ENCODE data around the gene SLC25A12.
"Not testable (repeated sequence)": the region's sequence is repeated elsewhere in the genome, so short reads cannot be mapped to it uniquely, and the experiment has no call there.

Gene SLC25A12

DNA sequence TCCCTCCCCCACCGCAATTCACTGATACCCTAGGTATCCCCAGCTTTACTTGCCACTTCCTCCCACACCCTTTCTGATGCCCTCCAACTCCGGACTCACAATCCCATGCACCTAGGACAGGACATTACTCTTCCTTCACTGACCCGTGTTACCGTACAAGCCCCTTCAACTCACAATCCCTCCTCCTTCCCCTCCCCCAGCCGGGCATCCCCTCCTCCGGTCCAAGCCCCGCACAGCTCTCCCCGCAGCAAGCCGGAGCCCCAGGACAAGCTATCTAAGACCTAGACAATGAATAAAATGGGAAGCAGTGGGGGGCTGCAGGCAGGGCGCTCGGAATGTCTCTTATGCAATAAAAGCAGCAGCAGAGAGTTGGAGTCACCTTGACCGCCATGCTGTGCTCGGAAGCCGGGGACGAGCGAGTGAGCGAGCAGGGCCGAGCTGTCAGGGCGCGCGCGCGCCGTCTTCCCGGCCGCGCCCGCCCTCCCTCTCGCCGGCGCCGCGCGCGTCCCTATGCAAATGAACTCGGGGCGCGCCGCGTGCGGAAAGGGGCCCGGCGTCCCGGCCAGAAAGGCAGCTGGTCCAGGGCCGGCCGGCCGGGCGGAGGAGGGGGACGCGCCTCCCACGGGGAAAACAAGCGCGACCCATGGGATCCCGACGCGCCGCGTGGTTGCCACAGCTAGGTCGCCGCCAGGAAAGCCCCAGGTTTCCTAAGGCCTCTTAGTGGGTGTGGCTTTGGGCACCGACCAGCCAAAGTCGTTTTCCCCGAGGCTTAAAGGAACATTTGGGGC is at the start of gene SLC25A12:
SLC25A12 (minus strand) TSS at position 421 of the 788 bp plus-strand sequence; CDS start at position 391, 30 bp downstream.
- peak; percentile 39 to 48 for DNase-seq (ENCODE audit: low read depth in 2 of 2)

GRCh38 chr2:171941316-171941699 is 47.3 kb upstream of the SLC25A12 start:
- DNase-seq (ENCODE audit: low read depth in 2 of 2): no peak

DNA sequence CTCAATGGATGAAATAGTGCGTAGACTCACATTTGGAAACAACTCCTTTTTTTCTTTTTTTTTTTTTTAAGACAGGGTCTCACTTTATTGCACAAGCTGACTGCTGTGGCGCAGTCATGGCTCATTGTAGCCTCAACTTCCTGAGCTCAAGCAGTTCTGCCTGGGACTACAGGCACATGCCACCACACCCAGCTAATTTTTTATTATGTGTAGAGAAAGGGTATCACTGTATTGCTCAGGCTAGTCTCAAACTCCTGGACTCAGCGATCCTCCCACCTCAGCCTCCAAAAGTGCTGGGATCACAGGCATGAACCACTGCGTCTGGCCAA is 45.7 kb upstream of the SLC25A12 start:
- DNase-seq (ENCODE audit: low read depth in 2 of 2): no peak

GRCh38 chr2:171939058-171939742 is 45.2 kb upstream of the SLC25A12 start:
- no peak for DNase-seq (ENCODE audit: low read depth in 2 of 2)

GRCh38 chr2:171930385-171930784 is 36.3 kb upstream of the SLC25A12 start:
- no peak for DNase-seq (ENCODE audit: low read depth in 2 of 2)

- no peak for DNase-seq (ENCODE audit: low read depth in 2 of 2)
Observed at GRCh38 chr2:171924170-171924942, 30.3 kb upstream of the SLC25A12 start.

- no peak for DNase-seq (ENCODE audit: low read depth in 2 of 2)
Observed at GRCh38 chr2:171923206-171923605, 29.2 kb upstream of the SLC25A12 start.

DNA sequence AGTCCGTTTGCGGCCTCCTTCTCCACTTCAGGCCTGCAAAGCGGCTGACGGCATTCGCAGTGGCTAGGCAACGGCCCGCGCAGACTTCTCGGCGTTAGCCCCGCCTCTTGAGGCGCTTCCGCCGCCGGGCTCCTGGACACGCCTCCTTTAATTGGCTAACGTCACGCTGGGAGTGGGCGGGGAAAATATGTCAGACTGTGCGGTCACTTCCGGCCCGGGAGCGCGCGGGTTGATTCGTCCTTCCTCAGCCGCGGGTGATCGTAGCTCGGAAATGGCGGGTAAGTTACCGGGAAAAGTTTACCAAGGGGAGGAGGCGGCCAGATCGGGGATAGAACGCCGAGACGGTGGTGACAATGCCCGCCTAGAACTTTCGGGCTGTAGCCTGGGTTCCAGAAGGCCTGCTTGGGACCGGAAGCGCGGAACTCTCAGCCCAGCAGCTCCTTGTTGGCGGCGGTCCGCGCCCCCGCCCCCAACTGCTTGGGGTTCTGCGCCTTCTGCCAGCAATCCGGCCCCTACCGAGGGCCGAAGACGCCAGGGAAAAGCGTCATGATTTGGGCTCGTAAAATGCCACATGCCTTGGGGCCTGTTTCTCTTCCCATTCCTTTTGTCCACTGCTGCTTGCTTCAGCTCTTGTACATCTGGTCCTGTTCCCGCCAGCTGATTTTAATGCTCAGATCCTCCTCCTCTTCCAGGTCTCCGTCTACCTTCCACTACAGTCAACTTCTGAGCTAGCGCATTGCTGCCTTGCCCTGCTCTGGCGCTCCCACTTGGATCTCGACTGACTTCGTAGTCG is 28.4 kb upstream of the SLC25A12 start, which contains the start of gene HAT1:
HAT1 (plus strand) TSS at position 232 of the 793 bp plus-strand sequence; CDS start at position 272, 40 bp downstream.
- peak; percentile 94 to 96 for DNase-seq (ENCODE audit: low read depth in 2 of 2)

DNA sequence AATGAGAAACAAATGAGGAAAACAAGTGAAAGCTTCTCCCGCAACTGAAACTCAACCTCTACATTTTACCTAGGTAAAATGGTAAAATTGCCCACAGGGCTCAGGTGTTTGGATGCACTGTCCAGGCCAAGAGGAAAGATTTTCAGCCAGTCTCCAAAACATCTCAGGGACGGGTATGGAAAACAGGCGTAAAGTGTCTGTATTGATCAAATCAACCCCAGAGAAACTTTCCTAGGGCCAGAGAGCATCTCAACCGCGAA is 27.9 kb upstream of the SLC25A12 start:
- DNase-seq (ENCODE audit: low read depth in 2 of 2): no peak

- DNase-seq (ENCODE audit: low read depth in 2 of 2): no peak
Observed at GRCh38 chr2:171919453-171919852, 25.4 kb upstream of the SLC25A12 start.

- DNase-seq (ENCODE audit: low read depth in 2 of 2): no peak
Observed at GRCh38 chr2:171913517-171913916, 19.5 kb upstream of the SLC25A12 start.

DNA sequence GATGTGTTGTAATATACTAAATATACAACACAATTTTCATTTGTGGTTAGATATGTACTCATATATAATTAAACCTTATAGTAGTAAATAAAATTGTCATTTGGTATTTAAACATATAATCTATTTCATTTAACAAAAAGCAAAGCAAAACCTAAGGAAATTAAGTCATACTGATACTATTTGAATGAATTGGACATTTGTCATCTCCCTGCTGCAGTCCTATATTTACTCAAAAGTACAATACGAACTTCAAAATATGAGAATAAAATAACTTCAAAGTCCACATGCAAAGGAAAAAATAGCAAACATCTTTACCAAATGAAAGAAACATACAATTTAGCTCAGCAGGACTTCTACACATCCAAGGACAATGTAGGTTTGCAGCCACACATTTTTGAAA is 16.4 kb upstream of the SLC25A12 start:
- no peak for DNase-seq (ENCODE audit: low read depth in 2 of 2)

DNA sequence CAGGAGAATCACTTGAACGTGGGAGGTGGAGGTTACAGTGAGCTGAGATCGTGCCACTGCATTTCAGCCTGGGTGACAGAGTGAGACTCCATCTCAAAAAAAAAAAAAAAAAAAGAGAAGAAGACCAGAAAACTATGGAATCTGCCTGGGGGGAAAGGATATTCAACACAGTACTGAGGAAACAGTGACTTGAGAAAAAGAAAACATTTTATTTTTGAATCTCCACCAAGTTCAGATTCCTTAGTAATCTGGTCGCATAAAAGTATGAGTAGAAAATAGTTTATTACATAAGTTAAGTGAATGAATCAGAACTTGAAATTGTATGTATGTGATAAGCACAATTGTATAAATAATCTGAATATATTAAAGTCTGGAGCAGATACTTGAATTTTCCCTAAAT is 15.2 kb upstream of the SLC25A12 start:
- no peak for DNase-seq (ENCODE audit: low read depth in 2 of 2)

- DNase-seq (ENCODE audit: low read depth in 2 of 2): no peak
Observed at GRCh38 chr2:171908235-171908634, 14.2 kb upstream of the SLC25A12 start.

- DNase-seq (ENCODE audit: low read depth in 2 of 2): no peak
Observed at GRCh38 chr2:171902840-171903420, 8.9 kb upstream of the SLC25A12 start.

- DNase-seq (ENCODE audit: low read depth in 2 of 2): not testable (repeated sequence)
Observed at GRCh38 chr2:171899623-171900282, 5.7 kb upstream of the SLC25A12 start.

GRCh38 chr2:171895786-171896185 is 1.7 kb upstream of the SLC25A12 start:
- no peak for DNase-seq (ENCODE audit: low read depth in 2 of 2)

GRCh38 chr2:171894612-171894947 is 536 bp upstream of the SLC25A12 start:
- no peak for DNase-seq (ENCODE audit: low read depth in 2 of 2)

GRCh38 chr2:171893196-171893823 is 734 bp downstream of the SLC25A12 start:
- no peak for DNase-seq (ENCODE audit: low read depth in 2 of 2)

- no peak for DNase-seq (ENCODE audit: low read depth in 2 of 2)
Observed at GRCh38 chr2:171889808-171890207, 4.2 kb downstream of the SLC25A12 start.

DNA sequence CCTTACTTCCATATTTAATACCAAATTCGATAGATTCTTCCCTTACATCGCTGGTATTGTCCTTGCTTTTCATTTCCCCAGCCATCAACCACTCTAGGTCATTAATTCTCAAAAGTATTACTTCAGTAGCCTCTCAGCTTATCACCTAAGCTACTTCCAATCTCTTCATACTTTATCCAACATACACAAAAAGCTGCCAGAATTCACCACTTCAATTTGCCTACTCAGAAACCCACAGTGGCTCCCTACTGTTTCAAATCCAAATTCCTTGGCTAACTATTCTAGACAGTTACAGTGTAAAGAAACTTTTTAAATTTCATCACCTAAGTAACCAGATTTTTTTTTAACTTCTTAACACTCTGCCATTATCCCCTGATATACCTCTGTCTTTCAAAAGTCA is 4.7 kb downstream of the SLC25A12 start:
- no peak for DNase-seq (ENCODE audit: low read depth in 2 of 2)

Measured in stimulated activated CD8-positive, alpha-beta memory T cell treated with anti-CD3 and anti-CD28 coated beads, Interleukin-7, amount 100 ng/mL, for 1 hour (primary cell).